Parathyroid adenoma (tissue), 2 donors: ENCODE measurements around the gene TMEM130.
A peak's percentile ranks its signal among the peaks of the same experiment; 100 is the strongest.

Experiments
- H2AFZ ChIP-seq: fragments of 300-600 bp; sonication (generic); one replicate; pipeline ENCODE4 v1.7.0; 2017; ENCODE audit warnings: antibody characterized with exemption, mild to moderate bottlenecking
- H3K27ac ChIP-seq: fragments of 300-600 bp; sonication (generic); one replicate; pipeline ENCODE4 v1.7.0; 2017
- H3K27me3 ChIP-seq: fragments of 300-600 bp; sonication (generic); one replicate; pipeline ENCODE4 v1.7.0; 2017; ENCODE audit warnings: low read length; ENCODE audit not compliant: control insufficient read depth, insufficient read depth
- H3K36me3 ChIP-seq: fragments of 300-600 bp; sonication (generic); one replicate; pipeline ENCODE4 v1.7.0; 2017; ENCODE audit warnings: low read length; ENCODE audit not compliant: control insufficient read depth, insufficient read depth
- H3K4me1 ChIP-seq: fragments of 300-600 bp; sonication (generic); one replicate; pipeline ENCODE4 v1.7.0; 2017; ENCODE audit warnings: control low read depth
- H3K4me2 ChIP-seq: fragments of 300-600 bp; sonication (generic); one replicate; pipeline ENCODE4 v1.7.0; 2017; ENCODE audit warnings: low read length
- H3K4me3 ChIP-seq: fragments of 300-600 bp; sonication (generic); one replicate; pipeline ENCODE4 v1.7.0; 2017; ENCODE audit warnings: low read depth, low read length
- H3K79me2 ChIP-seq: fragments of 300-600 bp; sonication (generic); one replicate; pipeline ENCODE4 v1.7.0; 2017; ENCODE audit warnings: control low read depth
- H3K9ac ChIP-seq: fragments of 300-600 bp; sonication (generic); one replicate; pipeline ENCODE4 v1.7.0; 2017; ENCODE audit warnings: mild to moderate bottlenecking
- H3K9me3 ChIP-seq: fragments of 300-600 bp; sonication (generic); one replicate; pipeline ENCODE4 v1.7.0; 2017; ENCODE audit warnings: low read length; ENCODE audit not compliant: control insufficient read depth
- TF ChIP-seq, protein P1 (sequence below): fragments of 300-600 bp; sonication (generic); IDR thresholded peaks from one replicate; pipeline ENCODE4 v1.7.0; 2017; ENCODE audit warnings: antibody characterized with exemption, mild to moderate bottlenecking
- donor health status: primary hyperparathyroidism.

The TMEM130 gene, protein sequence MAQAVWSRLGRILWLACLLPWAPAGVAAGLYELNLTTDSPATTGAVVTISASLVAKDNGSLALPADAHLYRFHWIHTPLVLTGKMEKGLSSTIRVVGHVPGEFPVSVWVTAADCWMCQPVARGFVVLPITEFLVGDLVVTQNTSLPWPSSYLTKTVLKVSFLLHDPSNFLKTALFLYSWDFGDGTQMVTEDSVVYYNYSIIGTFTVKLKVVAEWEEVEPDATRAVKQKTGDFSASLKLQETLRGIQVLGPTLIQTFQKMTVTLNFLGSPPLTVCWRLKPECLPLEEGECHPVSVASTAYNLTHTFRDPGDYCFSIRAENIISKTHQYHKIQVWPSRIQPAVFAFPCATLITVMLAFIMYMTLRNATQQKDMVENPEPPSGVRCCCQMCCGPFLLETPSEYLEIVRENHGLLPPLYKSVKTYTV

DNA sequence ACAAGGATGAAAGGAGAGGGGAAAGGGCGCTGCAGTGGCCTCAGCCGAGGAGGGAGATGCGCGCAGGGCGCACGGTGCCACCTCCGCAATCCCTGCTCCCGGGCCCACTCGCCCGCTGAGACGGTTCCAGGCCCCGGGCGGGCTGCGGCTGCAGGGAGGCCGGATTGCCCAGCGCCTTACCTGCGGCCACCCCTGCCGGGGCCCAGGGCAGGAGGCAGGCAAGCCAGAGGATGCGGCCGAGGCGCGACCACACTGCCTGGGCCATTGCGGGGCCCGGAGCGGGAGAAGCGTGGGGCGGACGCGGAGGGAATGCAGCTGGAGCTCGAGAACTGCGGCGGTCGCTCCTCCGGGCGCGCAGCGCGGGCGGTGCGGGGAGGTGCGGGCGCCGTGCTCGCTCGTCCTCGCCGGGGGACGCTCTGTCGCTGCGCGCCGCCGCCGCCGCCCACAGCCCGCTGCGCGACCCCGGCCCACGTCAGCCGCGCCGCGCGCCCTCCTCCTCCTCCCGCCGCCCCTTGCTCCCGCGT, at the start of gene TMEM130:
Gene TMEM130, minus strand, starts transcription at position 418 of the 524 bp plus-strand sequence. Its CDS starts 153 bp downstream, at position 265.
- Histone ChIP-seq H3K4me1 (peaks cover 8% of the 10 kb centered on the region), H3K27ac (peak within 1 kb of the TSS; percentile 9), H3K9ac (no peak within 1 kb of the TSS), H3K27me3 (no peaks in the 10 kb centered on the region), H3K36me3 (no peaks in the 10 kb centered on the region), H3K4me3 (peak within 1 kb of the TSS; percentile 33), H3K79me2 (no peaks in the 10 kb centered on the region), H3K9me3 (no peaks in the 10 kb centered on the region), H3K4me2 (peak within 1 kb of the TSS; percentile 74), H2AFZ (peak within 1 kb of the TSS; percentile 85)
- TF ChIP-seq, protein P1, sequence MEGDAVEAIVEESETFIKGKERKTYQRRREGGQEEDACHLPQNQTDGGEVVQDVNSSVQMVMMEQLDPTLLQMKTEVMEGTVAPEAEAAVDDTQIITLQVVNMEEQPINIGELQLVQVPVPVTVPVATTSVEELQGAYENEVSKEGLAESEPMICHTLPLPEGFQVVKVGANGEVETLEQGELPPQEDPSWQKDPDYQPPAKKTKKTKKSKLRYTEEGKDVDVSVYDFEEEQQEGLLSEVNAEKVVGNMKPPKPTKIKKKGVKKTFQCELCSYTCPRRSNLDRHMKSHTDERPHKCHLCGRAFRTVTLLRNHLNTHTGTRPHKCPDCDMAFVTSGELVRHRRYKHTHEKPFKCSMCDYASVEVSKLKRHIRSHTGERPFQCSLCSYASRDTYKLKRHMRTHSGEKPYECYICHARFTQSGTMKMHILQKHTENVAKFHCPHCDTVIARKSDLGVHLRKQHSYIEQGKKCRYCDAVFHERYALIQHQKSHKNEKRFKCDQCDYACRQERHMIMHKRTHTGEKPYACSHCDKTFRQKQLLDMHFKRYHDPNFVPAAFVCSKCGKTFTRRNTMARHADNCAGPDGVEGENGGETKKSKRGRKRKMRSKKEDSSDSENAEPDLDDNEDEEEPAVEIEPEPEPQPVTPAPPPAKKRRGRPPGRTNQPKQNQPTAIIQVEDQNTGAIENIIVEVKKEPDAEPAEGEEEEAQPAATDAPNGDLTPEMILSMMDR, result no peak

DNA sequence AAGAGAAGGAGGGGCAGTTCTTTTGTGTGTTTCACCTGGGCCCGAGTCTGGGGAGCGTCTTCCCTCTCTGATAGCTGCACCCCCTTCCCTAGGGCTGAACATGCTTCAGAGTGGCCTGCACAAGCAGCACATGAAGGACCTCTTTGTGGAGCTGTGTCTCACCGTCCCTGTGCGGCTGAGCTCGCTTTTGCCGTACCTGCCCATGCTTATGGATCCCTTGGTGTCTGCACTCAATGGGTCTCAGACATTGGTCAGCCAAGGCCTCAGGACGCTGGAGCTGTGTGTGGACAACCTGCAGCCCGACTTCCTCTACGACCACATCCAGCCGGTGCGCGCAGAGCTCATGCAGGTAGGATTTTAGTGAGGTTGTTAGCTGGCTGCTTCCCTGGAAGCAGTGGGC, 47.5 kb upstream of the TMEM130 start:
- no peak overlapping the region for H3K4me2 ChIP-seq
- H3K36me3 ChIP-seq, result no peaks in the 10 kb centered on the region
- no peak overlapping the region for H2AFZ ChIP-seq
- H3K27ac ChIP-seq, result no peak overlapping the region
- H3K9ac ChIP-seq, result no peak overlapping the region
- no peaks in the 10 kb centered on the region for H3K9me3 ChIP-seq
- no peak overlapping the region for H3K4me3 ChIP-seq
- peaks cover 24% of the 10 kb centered on the region for H3K79me2 ChIP-seq
- no peaks in the 10 kb centered on the region for H3K27me3 ChIP-seq
- TF ChIP-seq, protein P1, result no peak
- no peaks in the 10 kb centered on the region for H3K4me1 ChIP-seq

DNA sequence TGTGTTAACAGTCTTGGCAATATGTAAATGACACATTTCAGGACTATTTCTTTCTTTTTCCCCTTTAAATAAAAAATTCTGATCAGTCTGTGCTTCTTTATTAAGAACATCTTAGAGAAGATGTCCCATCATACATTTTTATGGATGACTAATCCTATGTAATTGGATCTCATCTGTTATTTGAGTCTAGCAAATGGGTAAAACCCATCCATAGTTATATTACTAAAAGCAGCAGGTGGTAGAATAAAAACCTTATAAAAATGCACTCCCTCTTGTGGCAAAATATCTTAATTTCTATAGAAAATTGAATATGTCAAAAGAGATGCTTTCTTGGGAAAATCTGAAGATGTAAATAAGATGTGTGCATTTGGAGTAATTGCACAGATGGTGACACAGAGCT, 43.8 kb upstream of the TMEM130 start:
- Histone ChIP-seq H3K9me3 (no peaks in the 10 kb centered on the region), H3K4me3 (no peak overlapping the region), H3K9ac (no peak overlapping the region), H3K27me3 (no peaks in the 10 kb centered on the region), H3K27ac (no peak overlapping the region), H3K4me1 (no peaks in the 10 kb centered on the region), H3K36me3 (no peaks in the 10 kb centered on the region), H3K4me2 (no peak overlapping the region), H2AFZ (no peak overlapping the region), H3K79me2 (peaks cover 14% of the 10 kb centered on the region)
- TF ChIP-seq, protein P1, result no peak

DNA sequence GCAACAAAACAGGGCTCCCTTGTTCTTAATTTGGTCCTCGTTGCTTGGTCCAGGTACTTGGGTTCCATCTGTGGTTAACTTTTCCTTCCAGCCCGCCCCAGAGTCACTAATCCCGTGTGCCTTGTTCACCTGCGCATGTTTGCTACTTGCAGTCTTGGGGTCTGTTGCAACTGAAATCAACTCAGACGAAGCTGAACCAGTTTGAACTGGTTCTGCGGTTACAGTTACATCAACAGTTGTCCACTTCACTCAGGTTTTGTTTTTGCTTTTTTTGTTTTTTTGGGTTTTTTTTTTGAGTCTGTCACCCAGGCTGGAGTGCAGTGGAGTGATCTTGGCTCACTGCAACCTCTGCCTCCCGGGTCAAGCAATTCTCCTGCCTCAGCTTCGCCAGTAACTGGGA, 43.2 kb upstream of the TMEM130 start:
- Histone ChIP-seq H3K4me3 (no peak overlapping the region), H2AFZ (no peak overlapping the region), H3K9me3 (no peaks in the 10 kb centered on the region), H3K9ac (no peak overlapping the region), H3K27me3 (no peaks in the 10 kb centered on the region), H3K79me2 (peaks cover 12% of the 10 kb centered on the region), H3K27ac (no peak overlapping the region), H3K4me1 (no peaks in the 10 kb centered on the region), H3K4me2 (no peak overlapping the region), H3K36me3 (no peaks in the 10 kb centered on the region)
- TF ChIP-seq, protein P1, result no peak
